NB4 (cell line): ENCODE measurements around the gene PNMA1.

Experiments
- CTCF ChIP-seq: IDR thresholded peaks from one replicate; pipeline ENCODE4 v1.5.1; 2012; ENCODE audit warnings: low read depth, low read length
- MAX ChIP-seq: IDR thresholded peaks from 2 replicates; pipeline ENCODE4 v1.6.1; 2011; ENCODE audit warnings: low read depth, low read length
- MYC ChIP-seq: IDR thresholded peaks from 2 replicates; pipeline ENCODE4 v1.6.1; 2011; ENCODE audit warnings: low read depth, low read length
- POLR2A ChIP-seq: IDR thresholded peaks from 2 replicates; pipeline ENCODE4 v1.6.1; 2011; ENCODE audit warnings: mild to moderate bottlenecking; ENCODE audit not compliant: insufficient read length; ENCODE audit errors: extremely low read depth

- no peak for TF ChIP-seq CTCF
- no peak for TF ChIP-seq POLR2A
- TF ChIP-seq MAX, result no peak
- TF ChIP-seq MYC, result no peak
Measured at GRCh38 chr14:73714656-73715081, 485 bp upstream of the PNMA1 start.
